ENCODE results near the gene DAPP1. TPM values are rescaled to one million over a fixed set of nuclear protein-coding genes. Genes with fewer than 3 reads are reported as not detected.
A peak's percentile ranks its signal among the peaks of the same experiment; 100 is the strongest.

Gene DAPP1
- total and polyA plus RNA-seq, 10 of the 15 experiments (the other 5 are each of a cell fraction or from before 2014, with no cell fraction given) = 46.5 to 147 (median 74.2) TPM

GRCh38 chr4:99845179-99845578 is 28.6 kb downstream of the DAPP1 start:
- TF ChIP-seq PAX8 (IDR thresholded peaks at IDR 0.05) = no peak
- 0 out of 2 replicates have a peak, but pooled peaks have one; percentile 33 for TF ChIP-seq POLR2AphosphoS5 (IDR thresholded peaks at IDR 0.05; ENCODE audit: low read length)
- Histone ChIP-seq H2AFZ (ENCODE audit: control insufficient read depth, low read depth, low read length) (no peak overlapping the region), H3K36me3 (ENCODE audit: control insufficient read depth in 2 of 2, insufficient read depth in 2 of 2, low read length in 1 of 2) (peaks cover 1 to 24% of the 10 kb centered on the region in 2 experiments; a peak in 3 of 4 replicates), H3K4me3 (no peak overlapping the region), H3K27me3 (replicated peaks in 1 of 2; ENCODE audit: control insufficient read depth in 2 of 2, insufficient read depth in 2 of 2, low read length in 1 of 2) (no peaks in the 10 kb centered on the region), H4K20me1 (ENCODE audit: control insufficient read depth, insufficient read depth) (no peaks in the 10 kb centered on the region), H3K9ac (ENCODE audit: control insufficient read depth, insufficient read depth, low read length) (no peak overlapping the region), H3K79me2 (ENCODE audit: control insufficient read depth, insufficient read depth, low read length) (peaks cover 6% of the 10 kb centered on the region), H3K9me3 (replicated peaks; ENCODE audit: control insufficient read depth, insufficient read depth, low read length) (no peaks in the 10 kb centered on the region), H3K27ac (ENCODE audit: control insufficient read depth, insufficient read depth) (peak overlapping the region; percentile 94), H3K4me1 (ENCODE audit: control insufficient read depth, insufficient read depth, low read length) (peaks cover 47% of the 10 kb centered on the region), H3K4me2 (ENCODE audit: control insufficient read depth, insufficient read depth) (peak overlapping the region; percentile 20; the same call in 1 of the 2 replicates)
- in situ Hi-C loops (cut with MboI) = loop anchor here (25.0 kb wide), 1 partner anchor 1167 kb away; no protein-coding TSS in a partner anchor
- ChIA-PET RAD21 (ENCODE audit: unreplicated experiment) (interaction anchor here (1.3 to 4.0 kb wide), 6 partner anchors 16 to 33 kb away, joined by 4 to 45 read pairs (median 12); partner anchors contain the start of gene DAPP1), CTCF (interaction anchor here (0.7 to 4.9 kb wide), 8 partner anchors 15 to 82 kb away, joined by 3 to 43 read pairs (median 6); partner anchors contain the start of gene DAPP1), SMC1A (ENCODE audit: uncharacterized antibody, unreplicated experiment) (interaction anchor here (1.2 to 5.6 kb wide), 12 partner anchors 11 to 282 kb away, joined by 3 to 68 read pairs (median 20); partner anchors contain the start of genes DAPP1, DNAJB14 and TRMT10A), POLR2A (interaction anchor here (0.9 to 3.3 kb wide), 4 partner anchors 24 to 106 kb away, joined by 3 to 29 read pairs (median 6); partner anchors contain the start of gene DAPP1)
- FAIRE-seq = no peak
- no peak for DNase-seq (ENCODE audit: low read depth, low spot score)
- intact Hi-C loops (cut with micrococcal nuclease; ENCODE audit: unreplicated experiment) = no loop called here
- no TSS peak for BruUV-seq (replicated peaks)
- WGBS (ENCODE audit: insufficient coverage, insufficient replicate concordance, low lambda C conversion rate, missing lambda C conversion rate) = 100% methylated on average over 1 of the region's 1 CpG
- no peak for ATAC-seq

- Histone ChIP-seq H3K27ac (ENCODE audit: control insufficient read depth, insufficient read depth) (peak overlapping the region; percentile 94), H3K9ac (ENCODE audit: control insufficient read depth, insufficient read depth, low read length) (no peak overlapping the region), H3K36me3 (ENCODE audit: control insufficient read depth in 2 of 2, insufficient read depth in 2 of 2, low read length in 1 of 2) (peaks cover 1 to 20% of the 10 kb centered on the region in 2 experiments; a peak in 3 of 4 replicates), H2AFZ (ENCODE audit: control insufficient read depth, low read depth, low read length) (no peak overlapping the region), H3K9me3 (replicated peaks; ENCODE audit: control insufficient read depth, insufficient read depth, low read length) (no peaks in the 10 kb centered on the region), H3K79me2 (ENCODE audit: control insufficient read depth, insufficient read depth, low read length) (peaks cover 6% of the 10 kb centered on the region), H4K20me1 (ENCODE audit: control insufficient read depth, insufficient read depth) (no peaks in the 10 kb centered on the region), H3K4me3 (no peak overlapping the region), H3K4me2 (ENCODE audit: control insufficient read depth, insufficient read depth) (no peak overlapping the region), H3K4me1 (ENCODE audit: control insufficient read depth, insufficient read depth, low read length) (peaks cover 54% of the 10 kb centered on the region), H3K27me3 (replicated peaks in 1 of 2; ENCODE audit: control insufficient read depth in 2 of 2, insufficient read depth in 2 of 2, low read length in 1 of 2) (no peaks in the 10 kb centered on the region)
- DNase-seq (ENCODE audit: low read depth, low spot score) (no peak), ATAC-seq (peak; percentile 35), FAIRE-seq (no peak)
- in situ Hi-C loops (cut with MboI) (loop anchor here (25.0 kb wide), 1 partner anchor 1166 kb away; no protein-coding TSS in a partner anchor), intact Hi-C loops (cut with micrococcal nuclease; ENCODE audit: unreplicated experiment) (no loop called here)
- ChIA-PET RAD21 (ENCODE audit: unreplicated experiment) (interaction anchor here (1.3 to 4.0 kb wide), 10 partner anchors 15 to 103 kb away, joined by 4 to 45 read pairs (median 7); partner anchors contain the start of genes DAPP1, DNAJB14 and LAMTOR3), POLR2A (interaction anchor here (0.5 to 3.3 kb wide), 9 partner anchors 12 to 901 kb away, joined by 3 to 29 read pairs (median 3); partner anchors contain the start of gene DAPP1), SMC1A (ENCODE audit: uncharacterized antibody, unreplicated experiment) (interaction anchor here (0.6 to 5.6 kb wide), 19 partner anchors 9 to 282 kb away, joined by 3 to 68 read pairs (median 7); partner anchors contain the start of genes DAPP1, DNAJB14 and TRMT10A), CTCF (interaction anchor here (0.7 to 4.9 kb wide), 9 partner anchors 15 to 103 kb away, joined by 3 to 43 read pairs (median 8); partner anchors contain the start of gene DAPP1)
- WGBS (ENCODE audit: insufficient coverage, insufficient replicate concordance, low lambda C conversion rate, missing lambda C conversion rate) = 41% methylated on average over 2 of the region's 2 CpGs
- BruUV-seq (replicated peaks) = no TSS peak
- TF ChIP-seq ATF7 (IDR thresholded peaks at IDR 0.05; ENCODE audit: low read depth) (0 out of 2 replicates have a peak, but pooled peaks have one; percentile 9), YY1 (IDR thresholded peaks at IDR 0.05; ENCODE audit: low read depth, low read length) (no peak), E2F4 (IDR thresholded peaks at IDR 0.05; ENCODE audit: low read depth, low read length) (no peak), MYB (IDR thresholded peaks at IDR 0.05; ENCODE audit: borderline replicate concordance, low read depth, low read length) (no peak), ZBTB40 (IDR thresholded peaks at IDR 0.05; ENCODE audit: borderline replicate concordance) (no peak), EZH2 (IDR thresholded peaks at IDR 0.05; ENCODE audit: borderline replicate concordance, control insufficient read depth, low read depth, low read length) (no peak), CREM (IDR thresholded peaks at IDR 0.05; ENCODE audit: low read depth) (no peak)
Observed at GRCh38 chr4:99845708-99846469, 29.3 kb downstream of the DAPP1 start.
